Heart left ventricle (tissue), 13 donors: ENCODE measurements around the gene PTPRD.

Experiments
- CTCF ChIP-seq, 12 donors: fragments of 200-600 bp; sonication (generic) in 4 of 12; IDR thresholded peaks; one replicate each; pipeline versions ENCODE4 v1.5.0 to v1.8.0; 2018 to 2022; ENCODE audit warnings: antibody characterized with exemption in 12 of 12, mild to moderate bottlenecking in 5 of 12
- POLR2A ChIP-seq, 2 donors: fragments of 450-650 bp; IDR thresholded peaks; one replicate each; pipeline ENCODE4 v1.6.1; 2017; ENCODE audit warnings: antibody characterized with exemption in 2 of 2, mild to moderate bottlenecking in 2 of 2, moderate library complexity in 2 of 2
- donor health status: ischemic (EF 13 %, LVEDD 7.1; RV severe dilation, severe dysfunction).
- donor health status: DM: no; HTN: yes; CAD: no.
- donor health status: DM: no; HTN: no; CAD: no.
- donor health status: ischemic (EF 25% LVEDD 6.9; RV normal size, moderate dysfunction).
- donor health status: ischemic (EF 25% LVEDD 5.7; RV mildly dilated, moderate dysfunction).
- donor health status: ischemic (EF 35%, LVEDD 5.7; RV mildly dilated, moderate dysfunction).
- donor health status: nonischemic (EF 11% LVEDD 7.7; RV severe dilation, severe dysfunction).
- donor health status: DM: yes; HTN: yes; CAD: no.
- donor health status: PGD.
- donor health status: ischemic (EF 29% LVEDD 5.4; RV normal size, mild dysfunction).
- donor health status: nonischemic (EF 23%, LVEDD 6.1; RV moderate dilation, normal function).

GRCh38 chr9:8292657-8293056 is 2320.1 kb downstream of the PTPRD start:
- no peak for TF ChIP-seq CTCF (IDR thresholded peaks at IDR 0.05)
- TF ChIP-seq POLR2A (IDR thresholded peaks at IDR 0.05) = no peak
